Body of pancreas (tissue), 4 donors: ENCODE results near the gene ANO4.

Experiments
- POLR2A ChIP-seq, 3 donors: fragments of 450-650 bp; IDR thresholded peaks; one replicate each; pipeline ENCODE4 v1.6.1; 2016; ENCODE audit warnings: antibody characterized with exemption in 3 of 3, mild to moderate bottlenecking in 2 of 3
- TF ChIP-seq, protein P1 (sequence below), 7 experiments: fragments of 450-650 bp in 4 of 7; fragments of 200-600 bp in 3 of 7; sonication (generic) in 3 of 7; IDR thresholded peaks; one replicate each; pipeline ENCODE4 v1.5.1; 2016 to 2019; ENCODE audit warnings: antibody characterized with exemption in 7 of 7

DNA sequence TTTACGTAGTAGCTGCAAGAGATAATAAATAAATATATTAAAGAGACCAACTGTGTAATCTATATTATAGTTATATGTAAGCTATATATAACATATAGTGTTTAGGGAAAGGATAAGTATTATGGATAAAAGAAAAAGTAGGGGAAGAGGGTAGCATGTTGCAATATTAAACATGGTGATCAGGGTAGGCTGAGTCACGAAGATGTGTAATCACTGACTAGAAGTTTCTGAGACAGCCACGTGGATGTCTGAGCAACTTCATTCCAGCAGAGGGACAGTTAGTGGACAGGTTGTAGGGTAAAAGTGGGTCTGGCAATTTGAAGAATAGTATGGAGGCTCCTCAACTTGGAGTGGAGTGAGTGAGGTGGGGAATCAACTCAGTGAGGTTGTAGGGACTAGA, 109.7 kb downstream of the ANO4 start:
- TF ChIP-seq, protein P1, sequence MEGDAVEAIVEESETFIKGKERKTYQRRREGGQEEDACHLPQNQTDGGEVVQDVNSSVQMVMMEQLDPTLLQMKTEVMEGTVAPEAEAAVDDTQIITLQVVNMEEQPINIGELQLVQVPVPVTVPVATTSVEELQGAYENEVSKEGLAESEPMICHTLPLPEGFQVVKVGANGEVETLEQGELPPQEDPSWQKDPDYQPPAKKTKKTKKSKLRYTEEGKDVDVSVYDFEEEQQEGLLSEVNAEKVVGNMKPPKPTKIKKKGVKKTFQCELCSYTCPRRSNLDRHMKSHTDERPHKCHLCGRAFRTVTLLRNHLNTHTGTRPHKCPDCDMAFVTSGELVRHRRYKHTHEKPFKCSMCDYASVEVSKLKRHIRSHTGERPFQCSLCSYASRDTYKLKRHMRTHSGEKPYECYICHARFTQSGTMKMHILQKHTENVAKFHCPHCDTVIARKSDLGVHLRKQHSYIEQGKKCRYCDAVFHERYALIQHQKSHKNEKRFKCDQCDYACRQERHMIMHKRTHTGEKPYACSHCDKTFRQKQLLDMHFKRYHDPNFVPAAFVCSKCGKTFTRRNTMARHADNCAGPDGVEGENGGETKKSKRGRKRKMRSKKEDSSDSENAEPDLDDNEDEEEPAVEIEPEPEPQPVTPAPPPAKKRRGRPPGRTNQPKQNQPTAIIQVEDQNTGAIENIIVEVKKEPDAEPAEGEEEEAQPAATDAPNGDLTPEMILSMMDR (IDR thresholded peaks at IDR 0.05) = no peak
- TF ChIP-seq POLR2A (IDR thresholded peaks at IDR 0.05) = no peak
